GM12892 (cell line): Measurements from ENCODE around the gene VKORC1L1.
A peak's percentile ranks its signal among the peaks of the same experiment; 100 is the strongest.

Experiments
- DNase-seq: peaks from one replicate; pipeline ENCODE4 v3.0.0; 2011; ENCODE audit not compliant: insufficient read length
- FAIRE-seq: peaks from 2 replicates; lab custom pipeline; 2011; peaks lifted over from hg19 to GRCh38; lab: Jason Lieb, UNC
- POLR2A ChIP-seq: IDR thresholded peaks from 2 replicates; pipeline ENCODE4 v1.6.1; 2011; ENCODE audit warnings: low read depth, low read length, control low read depth
- POLR2AphosphoS5 ChIP-seq: IDR thresholded peaks from 2 replicates; pipeline ENCODE4 v1.6.1; 2011; ENCODE audit warnings: low read depth, low read length, control low read depth
- TAF1 ChIP-seq: IDR thresholded peaks from 2 replicates; pipeline ENCODE4 v1.6.1; 2011; ENCODE audit warnings: low read depth, mild to moderate bottlenecking, control low read depth, low read length, borderline replicate concordance

VKORC1L1 gene

DNA sequence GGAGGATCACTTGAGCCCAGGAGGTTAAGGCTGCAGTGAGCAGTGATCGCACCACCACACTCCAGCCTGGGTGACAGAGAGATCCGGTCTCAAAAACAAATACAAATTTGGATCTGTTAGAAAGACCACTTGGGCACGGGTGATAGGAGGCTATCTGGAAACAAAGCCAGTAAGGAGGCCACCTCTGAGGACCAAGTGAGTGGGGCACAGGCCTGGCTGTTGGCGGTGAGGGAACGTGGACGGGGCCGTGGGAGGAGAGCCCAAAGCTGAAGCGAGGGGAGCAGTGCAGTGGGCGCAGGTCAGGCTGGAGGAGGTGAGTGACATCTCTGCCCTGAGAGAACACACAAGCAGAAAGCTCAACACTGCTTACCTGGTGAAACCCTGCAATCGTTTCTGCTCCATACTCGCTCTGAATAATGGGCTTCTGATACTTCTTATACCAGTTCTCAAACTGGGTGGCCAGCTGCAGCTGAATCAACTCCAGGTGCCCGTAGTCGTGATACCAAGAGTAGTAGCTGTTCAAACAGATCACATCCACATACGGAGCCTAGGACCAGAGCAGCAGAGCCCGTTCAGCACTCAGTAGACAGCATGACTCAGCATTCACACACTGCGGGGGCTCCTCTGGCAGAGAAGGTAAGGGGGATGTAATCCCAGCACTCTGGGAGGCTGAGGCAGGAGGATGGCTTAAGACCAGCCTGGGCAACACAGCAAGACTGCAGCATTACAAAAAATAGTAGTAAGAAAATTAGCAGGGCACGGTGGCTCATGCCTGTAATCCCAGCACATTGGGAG is 94.7 kb downstream of the VKORC1L1 start:
- no peak for TF ChIP-seq TAF1
- TF ChIP-seq POLR2AphosphoS5 = no peak
- no peak for TF ChIP-seq POLR2A
- DNase-seq (no peak), FAIRE-seq (no peak)

DNA sequence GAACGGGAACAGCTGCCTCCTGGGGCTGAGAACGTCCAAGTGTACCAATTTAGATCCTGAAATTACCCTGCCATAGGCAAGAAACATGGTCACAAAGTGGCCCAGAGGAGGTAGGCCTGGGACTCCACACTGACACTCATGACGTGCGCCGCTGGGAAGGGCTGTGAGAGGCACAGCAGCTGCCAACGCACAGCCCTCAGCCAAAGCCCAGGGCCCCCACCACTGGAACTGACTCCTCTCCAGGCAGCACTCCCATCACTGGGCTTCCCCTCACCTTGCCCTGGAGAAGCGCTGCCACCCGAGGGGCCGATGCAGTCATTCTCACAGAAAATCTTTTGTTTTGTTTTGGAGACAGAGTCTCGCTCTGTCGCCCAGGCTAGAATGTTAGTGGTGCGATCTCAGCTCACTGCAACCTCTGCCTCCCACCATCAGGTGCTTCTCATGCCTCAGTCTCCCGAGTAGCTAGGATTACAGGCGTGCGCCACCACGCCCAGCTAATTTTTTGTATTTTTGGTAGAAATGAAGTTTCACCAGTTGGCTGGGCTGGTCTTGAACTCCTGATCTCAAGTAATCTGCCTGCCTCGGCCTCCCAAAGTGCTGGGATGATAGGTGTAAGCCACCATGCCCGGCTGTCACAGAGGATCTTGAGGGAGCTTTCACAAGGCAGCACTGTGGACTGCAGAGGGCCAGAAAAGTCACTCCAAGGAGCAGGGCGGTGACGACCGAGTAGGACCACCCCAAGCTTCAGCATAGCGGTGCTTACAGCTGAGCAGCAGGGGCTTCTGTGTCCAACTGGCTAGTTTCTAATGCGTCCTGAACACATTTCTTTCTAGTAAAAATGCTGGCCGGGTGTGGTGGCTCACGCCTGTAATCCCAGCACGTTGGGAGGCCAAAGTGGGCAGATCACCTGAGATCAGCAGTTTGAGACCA is 95.6 kb downstream of the VKORC1L1 start:
- TF ChIP-seq TAF1 = no peak
- TF ChIP-seq POLR2A = no peak
- no peak for TF ChIP-seq POLR2AphosphoS5
- FAIRE-seq (no peak), DNase-seq (no peak)

DNA sequence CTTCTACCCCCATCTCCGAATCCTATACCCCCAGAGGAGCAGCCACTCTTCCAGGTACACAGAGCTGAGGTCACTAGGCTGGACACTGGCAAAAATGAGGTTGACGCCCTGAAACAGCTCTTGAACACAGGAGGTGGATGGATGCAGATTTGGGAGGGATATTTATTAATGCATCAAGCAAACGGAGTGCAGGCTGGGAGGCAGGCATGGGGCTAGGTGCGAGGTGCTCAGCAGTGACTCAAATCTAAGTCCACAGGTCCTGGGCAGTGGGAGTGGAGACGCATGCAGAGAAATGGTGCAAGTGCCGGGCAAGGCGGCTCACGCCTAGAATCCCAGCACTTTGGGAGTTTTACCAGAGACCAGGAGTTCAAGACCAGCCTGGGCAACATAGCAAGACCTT is 98.1 kb downstream of the VKORC1L1 start:
- TF ChIP-seq POLR2AphosphoS5 = no peak
- TF ChIP-seq POLR2A = no peak
- no peak for TF ChIP-seq TAF1
- DNase-seq = no peak
- no peak for FAIRE-seq

DNA sequence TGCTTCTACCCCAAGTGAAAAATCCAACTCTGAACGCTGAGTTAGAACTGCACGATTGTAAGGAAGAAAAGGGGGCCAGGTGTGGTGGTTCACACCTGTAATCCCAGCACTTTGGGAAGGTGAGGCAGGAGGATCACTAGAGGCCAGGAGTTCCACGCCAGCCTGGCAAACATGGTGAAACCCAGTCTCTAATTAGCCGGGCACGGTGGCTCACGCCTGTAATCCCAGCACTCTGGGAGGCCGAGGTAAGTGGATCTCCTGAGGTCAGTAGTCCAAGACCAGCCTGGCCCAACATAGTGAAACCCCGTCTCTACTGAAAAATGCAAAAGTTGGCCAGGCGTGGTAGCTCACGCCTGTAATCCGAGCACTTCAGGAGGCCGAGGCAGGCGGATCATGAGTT is 100.1 kb downstream of the VKORC1L1 start:
- DNase-seq (no peak), FAIRE-seq (no peak)
- no peak for TF ChIP-seq TAF1
- TF ChIP-seq POLR2AphosphoS5 = no peak
- no peak for TF ChIP-seq POLR2A

DNA sequence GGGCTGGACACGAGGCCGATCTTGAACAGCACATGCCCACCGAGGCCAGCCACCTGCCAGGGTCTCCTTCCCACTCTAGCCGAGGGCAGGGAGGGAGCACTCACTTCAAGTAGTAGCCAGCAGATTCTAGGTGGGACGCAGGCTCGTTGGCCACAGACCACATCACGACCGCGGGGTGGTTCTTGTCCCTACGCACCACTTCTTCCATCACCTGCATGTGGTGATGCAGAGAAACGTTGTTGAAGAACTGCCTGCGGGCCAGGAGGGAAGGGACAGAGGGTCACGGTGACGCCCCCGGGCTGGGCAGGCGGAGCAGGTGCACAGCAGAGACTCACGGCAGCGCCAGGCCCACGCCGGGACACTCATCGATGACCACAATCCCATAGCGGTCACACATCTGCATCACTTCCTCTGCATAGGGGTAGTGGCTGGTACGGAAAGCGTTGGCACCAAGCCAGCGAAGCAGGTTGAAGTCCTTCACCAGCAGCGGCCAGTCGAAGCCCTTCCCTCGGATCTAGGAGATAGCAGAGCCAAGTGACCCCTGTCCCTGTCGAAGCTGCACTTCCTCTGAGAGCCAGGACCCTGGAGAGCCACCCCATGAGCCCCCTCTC is 101.4 kb downstream of the VKORC1L1 start:
- TF ChIP-seq POLR2AphosphoS5 (peak; percentile 21; the same call in 1 of the 2 replicates), TAF1 (no peak)
- FAIRE-seq (no peak), DNase-seq (no peak)

DNA sequence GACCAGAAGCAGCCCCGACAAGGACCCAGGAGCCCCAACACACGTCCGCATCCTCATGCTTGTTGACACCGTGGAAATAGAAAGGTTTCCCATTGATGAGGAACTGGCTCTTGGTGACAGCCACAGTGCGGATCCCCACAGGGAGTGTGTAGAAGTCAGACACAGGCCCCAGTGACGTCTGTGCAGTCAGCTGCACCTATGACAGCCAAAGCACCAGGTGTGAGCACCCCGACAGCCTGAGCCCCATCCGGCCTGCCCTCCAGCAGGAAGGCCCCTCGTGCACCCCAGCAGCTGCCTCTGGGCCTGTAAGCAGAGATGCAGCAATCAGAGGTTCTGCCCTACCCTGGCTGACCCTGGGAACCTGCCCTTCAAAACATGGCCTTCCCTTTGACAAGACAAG is 102.0 kb downstream of the VKORC1L1 start:
- DNase-seq (no peak), FAIRE-seq (no peak)
- TF ChIP-seq POLR2AphosphoS5 = no peak
- no peak for TF ChIP-seq POLR2A
- TF ChIP-seq TAF1 = no peak

DNA sequence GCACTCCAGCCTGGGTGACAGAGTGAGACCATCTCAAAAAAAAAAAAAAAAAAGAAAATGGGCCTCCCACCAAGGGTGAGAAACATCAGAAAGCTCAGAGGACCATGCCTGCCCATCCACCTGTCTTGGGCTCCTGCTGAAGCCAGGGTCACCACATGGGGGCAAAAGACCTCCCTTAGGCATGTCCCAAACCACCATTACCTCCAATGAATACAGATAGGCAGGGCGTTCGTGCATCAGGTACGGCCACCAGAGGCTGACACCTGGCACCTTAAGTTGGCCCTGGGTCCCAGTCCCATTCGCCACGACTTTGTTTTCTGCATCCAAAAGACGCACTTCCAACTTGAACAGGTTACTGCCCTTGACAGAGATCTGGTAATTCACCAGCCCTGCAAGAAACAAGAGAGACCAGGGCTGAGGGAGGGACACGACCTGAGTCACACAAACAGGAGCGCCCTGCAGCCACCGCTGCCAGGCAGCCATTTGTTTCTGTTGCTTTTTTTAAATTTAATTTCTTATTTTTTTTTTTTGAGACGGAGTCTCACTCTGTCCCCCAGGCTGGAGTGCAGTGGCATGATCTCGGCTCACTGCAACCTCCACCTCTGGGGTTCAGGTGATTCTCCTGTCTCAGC is 103.1 kb downstream of the VKORC1L1 start:
- FAIRE-seq = no peak
- DNase-seq = no peak
- TF ChIP-seq POLR2A = 0 out of 2 replicates have a peak, but pooled peaks have one; percentile 15
- no peak for TF ChIP-seq TAF1
- no peak for TF ChIP-seq POLR2AphosphoS5

DNA sequence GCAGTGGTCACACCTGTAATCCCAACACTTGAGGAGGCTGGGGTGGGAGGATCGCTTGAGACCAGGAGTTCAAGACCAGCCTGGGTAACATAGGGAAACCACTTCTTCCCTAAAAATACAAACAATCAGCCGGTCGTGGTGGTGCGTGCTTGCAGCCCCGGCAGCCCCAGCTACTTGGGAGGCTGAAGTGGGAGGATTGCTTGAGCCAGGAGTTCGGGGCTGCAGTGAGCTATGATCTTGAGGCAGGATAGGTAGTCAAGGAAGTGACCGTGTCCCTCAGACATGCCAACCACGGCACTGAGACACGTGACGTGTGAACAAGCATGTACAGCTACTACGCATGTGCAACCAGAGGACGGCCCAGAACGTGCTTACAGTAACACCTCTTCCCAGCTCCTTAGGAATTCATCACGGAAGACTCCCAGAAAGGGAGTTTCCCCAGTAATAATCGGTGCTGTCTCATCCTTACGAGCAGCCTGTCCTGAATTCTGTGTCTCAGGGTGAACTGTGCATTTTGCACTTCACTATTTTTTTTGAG is 103.9 kb downstream of the VKORC1L1 start:
- TF ChIP-seq TAF1 (no peak), POLR2A (peak; percentile 34), POLR2AphosphoS5 (peak; percentile 64; the same call in 1 of the 2 replicates)
- FAIRE-seq (no peak), DNase-seq (no peak)

DNA sequence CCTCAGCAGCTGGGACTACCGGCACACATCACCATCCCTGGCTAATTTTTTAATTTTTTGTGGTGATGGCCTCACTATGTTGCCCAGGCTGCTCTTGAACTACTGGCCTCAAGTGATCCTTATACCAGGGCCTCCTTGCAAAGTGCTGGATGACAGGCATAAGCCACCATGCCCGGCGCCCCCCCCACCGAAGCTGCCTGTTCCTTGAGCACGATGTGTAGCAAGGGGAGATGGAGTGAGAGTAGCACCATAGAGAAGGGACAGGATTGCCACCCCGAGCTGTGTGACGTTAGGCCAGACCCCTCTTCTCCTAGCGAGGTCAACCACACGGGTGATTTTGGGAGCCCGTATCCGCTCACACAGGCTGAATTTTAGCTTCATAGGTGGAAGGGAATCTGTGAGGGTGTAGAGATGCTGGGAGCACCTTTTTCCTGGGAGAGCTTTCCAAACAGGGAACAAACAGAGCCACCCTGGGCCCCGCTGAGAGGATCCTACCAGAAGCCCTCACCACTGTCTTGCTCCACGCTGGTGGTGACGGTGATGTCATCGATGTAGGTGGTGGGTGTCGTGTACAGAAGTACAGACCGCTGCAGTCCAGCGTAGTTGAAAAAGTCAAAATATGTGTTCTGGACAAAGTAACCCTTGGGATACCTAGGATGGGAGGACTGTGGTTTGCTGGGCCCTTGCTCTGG is 106.2 kb downstream of the VKORC1L1 start:
- DNase-seq = no peak
- no peak for FAIRE-seq
- TF ChIP-seq TAF1 (no peak), POLR2AphosphoS5 (no peak), POLR2A (no peak; the same call in 1 of the 2 replicates)
